HepG2 (cell line): ENCODE measurements around the gene UBE2M. TPM values are rescaled to one million over a fixed set of nuclear protein-coding genes. Genes with fewer than 3 reads are reported as not detected.

Experiments
- AHDC1 ChIP-seq: sonication (generic); formaldehyde crosslinking; IDR thresholded peaks from 2 replicates; pipeline ENCODE4 v1.5.1; 2020; ENCODE audit warnings: mild to moderate bottlenecking, missing genetic modification reagents, borderline replicate concordance
- PHB2 ChIP-seq: fragments of 450-650 bp; IDR thresholded peaks from 2 replicates; pipeline ENCODE4 v1.6.1; 2018; ENCODE audit not compliant: partially characterized antibody
- ZNF503 ChIP-seq: sonication (generic); formaldehyde crosslinking; IDR thresholded peaks from 2 replicates; pipeline ENCODE4 v1.4.0; 2020; ENCODE audit warnings: missing genetic modification reagents
- ZNF646 ChIP-seq: sonication (generic); formaldehyde crosslinking; IDR thresholded peaks from 2 replicates; pipeline ENCODE4 v1.9.0; 2021; ENCODE audit warnings: mild to moderate bottlenecking, missing genetic modification reagents
- polyA plus RNA-seq, 8 experiments: library from polyadenylated mRNA; depleted of rRNA in 3 of 8; stranded (reverse) in 7 of 8; unstranded in 1 of 8; fragments of >200 nt; fragmentation: Illumina TruSeq in 4 of 8; extraction: Trizol in 4 of 8; gene quantifications; 2 replicates each; pipeline versions ENCODE4 v1.2.1 to v1.2.3, GENCODE V29; 2011 to 2016; ENCODE audit warnings: low read depth in 4 of 8, missing spikeins in 1 of 8, mixed read lengths in 1 of 8; ENCODE audit not compliant: insufficient read depth in 1 of 8
- total RNA-seq, 5 experiments: library from RNA; depleted of rRNA; stranded (reverse); fragments of >200 nt; fragmentation: Illumina TruSeq; extraction: Trizol; gene quantifications; 2 replicates each; pipeline ENCODE4 v1.2.3, GENCODE V29; 2016; ENCODE audit warnings: low read depth in 1 of 5

Gene UBE2M
- total and polyA plus RNA-seq, 2 of the 13 experiments (the other 11 are each of a cell fraction or from before 2014, with no cell fraction given): 36.2 to 50.3 TPM

GRCh38 chr19:58563823-58564222 lies 5.4 kb upstream of the UBE2M start (continued):
- TF ChIP-seq AHDC1 (CRISPR knock-in tag) (no peak), PHB2 (no peak), ZNF646 (CRISPR knock-in tag) (no peak), ZNF503 (CRISPR knock-in tag) (no peak)
- TF ChIP-seq, all 625 proteins: peak for 0
